ENCODE data around the gene SDR39U1. TPM values are rescaled to one million over a fixed set of nuclear protein-coding genes. Genes with fewer than 3 reads are reported as not detected.
"Not testable (repeated sequence)": the region's sequence is repeated elsewhere in the genome, so short reads cannot be mapped to it uniquely, and the experiment has no call there.

SDR39U1 gene
- total RNA-seq: 100 to 1,000 TPM; 102 to 109 TPM
- polyA plus RNA-seq: 10 to 100 TPM; 43.2 to 56.8 TPM

DNA sequence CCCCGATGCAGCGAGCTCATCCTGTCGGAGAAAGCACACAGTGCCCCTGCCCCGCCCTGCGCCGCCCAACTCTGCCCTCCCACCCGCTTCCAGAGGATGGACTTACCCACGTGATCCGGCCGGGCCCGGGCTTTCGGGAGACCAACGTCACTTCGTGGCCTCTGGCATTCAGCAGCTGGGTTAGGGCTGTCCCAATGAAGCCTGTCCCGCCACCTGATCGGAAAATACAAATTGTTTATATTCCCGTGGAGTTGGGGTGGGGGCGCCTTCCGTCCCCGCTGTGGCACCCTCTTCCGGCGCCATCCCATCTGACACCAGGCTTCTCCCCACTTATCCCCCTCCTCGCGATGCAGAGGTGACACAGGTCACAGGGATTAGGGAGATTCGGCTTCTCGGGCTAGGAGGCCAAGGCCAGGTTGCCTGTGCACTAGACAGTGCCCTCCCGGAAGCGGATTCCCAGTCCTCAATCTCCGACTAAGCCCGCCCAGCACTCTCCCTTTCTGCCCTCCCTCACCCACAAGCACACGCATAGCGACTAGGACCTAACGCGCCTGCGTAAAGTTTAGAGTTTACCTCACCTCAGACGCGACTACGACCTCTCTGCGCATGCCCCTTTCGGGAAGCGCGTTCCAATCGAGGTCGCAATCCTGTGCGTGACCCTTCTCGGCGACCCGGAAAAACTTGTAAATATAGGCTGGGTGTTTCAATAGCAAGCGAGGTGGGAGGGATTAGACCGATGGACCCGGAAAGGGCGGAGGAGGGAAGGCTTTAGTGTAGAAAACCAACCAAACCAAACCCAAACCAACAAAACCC is at the start of gene SDR39U1:
SDR39U1 (minus strand) TSS at position 537 of the 813 bp plus-strand sequence; CDS start at position 530, 7 bp downstream.
- peak within 1 kb of the TSS; percentile 87 to 97 (median 92) for H3K4me3 Mint-ChIP-seq
- Histone ChIP-seq H3K9me3 (ENCODE audit: control insufficient read depth in 1 of 2, low read length in 2 of 2) (no peaks in the 10 kb centered on the region), H3K4me3 (ENCODE audit: low read length in 2 of 2) (peak within 1 kb of the TSS; percentile 73 to 85), H3K4me1 (ENCODE audit: insufficient read depth, low read length) (peaks cover 27% of the 10 kb centered on the region), H3K36me3 (ENCODE audit: insufficient read depth, low read length) (peaks cover 31% of the 10 kb centered on the region), H3K27ac (ENCODE audit: low read depth, low read length) (peak within 1 kb of the TSS; percentile 93), H3K27me3 (ENCODE audit: insufficient read depth, low read length) (no peaks in the 10 kb centered on the region)
- H3K9me3 Mint-ChIP-seq: peaks cover 0 to 2% (median 0%) of the 10 kb centered on the region in 8 donors
- peak; percentile 95 to 99 (median 98) for DNase-seq
- peaks cover 14 to 45% of the 10 kb centered on the region in 2 donors for H3K36me3 Mint-ChIP-seq
- ChIA-PET CTCF (ENCODE audit: partially characterized antibody) (interaction anchor here (0.7 to 24.1 kb wide), 8 partner anchors 11 to 247 kb away, joined by 3 to 791 read pairs (median 4); partner anchors contain the start of genes ADCY4, CBLN3, KHNYN and RIPK3), POLR2A (ENCODE audit: partially characterized antibody) (interaction anchor here (0.7 to 9.9 kb wide), 23 partner anchors 11 to 1121 kb away, joined by 3 to 215 read pairs (median 5); partner anchors contain the start of genes ADCY4, CBLN3, CHMP4A and CIDEB)
- intact Hi-C loops (cut with micrococcal nuclease): loop anchor here (1.0 to 10.0 kb wide), 7 partner anchors 13 to 978 kb away; partner anchors contain the start of genes CBLN3, GMPR2, KHNYN and MDP1
- H3K27me3 Mint-ChIP-seq: no peaks in the 10 kb centered on the region
- peaks cover 20 to 57% (median 41%) of the 10 kb centered on the region in 4 donors for H3K4me1 Mint-ChIP-seq
- peak within 1 kb of the TSS; percentile 93 to 99 (median 99) for H3K27ac Mint-ChIP-seq

DNA sequence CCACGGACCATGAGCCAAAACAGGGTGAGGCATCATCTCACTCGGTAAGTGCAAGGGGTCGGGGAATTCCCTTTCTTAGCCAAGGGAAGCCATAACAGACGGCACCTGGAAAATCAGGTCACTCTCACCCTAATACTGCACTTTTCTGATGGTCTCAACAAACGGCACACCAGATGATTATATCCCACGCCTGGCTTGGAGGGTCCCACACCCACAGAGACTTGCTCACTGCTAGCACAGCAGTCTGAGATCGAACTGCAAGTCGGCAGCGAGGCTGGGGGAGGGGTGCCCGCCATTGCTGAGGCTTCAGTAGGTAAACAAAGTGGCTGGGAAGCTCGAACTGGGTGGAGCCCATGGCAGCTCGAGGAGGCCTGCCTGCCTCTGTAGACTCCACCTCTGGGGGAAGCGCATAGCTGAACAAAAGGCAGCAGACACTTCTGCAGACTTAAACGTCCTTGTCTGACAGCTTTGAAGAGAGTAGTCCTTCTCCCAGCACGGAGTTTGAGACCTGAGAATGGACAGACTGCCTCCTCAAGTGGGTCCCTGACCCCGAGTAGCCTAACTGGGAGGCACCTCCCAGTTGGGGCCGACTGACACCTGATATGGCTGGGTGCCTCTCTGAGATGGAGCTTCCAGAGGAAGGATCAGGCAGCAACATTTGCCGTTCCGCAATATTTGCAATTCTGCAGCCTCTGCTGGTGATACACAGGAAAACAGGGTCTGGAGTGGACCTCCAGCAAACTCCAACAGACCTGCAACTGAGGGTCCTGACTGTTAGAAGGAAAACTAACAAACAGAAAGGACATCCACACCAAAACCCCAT is 49.2 kb upstream of the SDR39U1 start:
- H3K4me1 ChIP-seq (ENCODE audit: insufficient read depth, low read length); H3K27ac ChIP-seq (ENCODE audit: low read depth, low read length); H3K36me3 ChIP-seq (ENCODE audit: insufficient read depth, low read length); H3K4me3 ChIP-seq (ENCODE audit: low read length in 2 of 2); H3K4me3 Mint-ChIP-seq; H3K4me1 Mint-ChIP-seq; intact Hi-C loops (cut with micrococcal nuclease); H3K27me3 ChIP-seq (ENCODE audit: insufficient read depth, low read length); CTCF ChIA-PET (ENCODE audit: partially characterized antibody); H3K27ac Mint-ChIP-seq; H3K9me3 ChIP-seq (ENCODE audit: control insufficient read depth in 1 of 2, low read length in 2 of 2); DNase-seq; H3K27me3 Mint-ChIP-seq; H3K36me3 Mint-ChIP-seq: not testable (repeated sequence)
- POLR2A ChIA-PET (ENCODE audit: partially characterized antibody): interaction anchor here (0.7 kb wide), 1 partner anchor 75 kb away, joined by 3 read pairs; no protein-coding TSS in a partner anchor
- peaks cover 0 to 23% (median 1%) of the 10 kb centered on the region in 8 donors for H3K9me3 Mint-ChIP-seq

GRCh38 chr14:24483604-24484252 is 41.2 kb upstream of the SDR39U1 start:
- Histone ChIP-seq H3K4me3 (ENCODE audit: low read length in 2 of 2) (no peak overlapping the region), H3K36me3 (ENCODE audit: insufficient read depth, low read length) (no peaks in the 10 kb centered on the region), H3K27ac (ENCODE audit: low read depth, low read length) (no peak overlapping the region), H3K4me1 (ENCODE audit: insufficient read depth, low read length) (peaks cover 17% of the 10 kb centered on the region), H3K9me3 (ENCODE audit: control insufficient read depth in 1 of 2, low read length in 2 of 2) (no peaks in the 10 kb centered on the region), H3K27me3 (ENCODE audit: insufficient read depth, low read length) (no peaks in the 10 kb centered on the region)
- DNase-seq: peak in 4 of 5 donors; percentile 17 to 35 (median 28)
- Mint-ChIP-seq H3K27ac (peak overlapping the region in 5 of 7 donors; percentile 19 to 88 (median 79)), H3K4me3 (peak overlapping the region in 4 of 8 donors; percentile 1 to 50 (median 32)), H3K36me3 (no peaks in the 10 kb centered on the region), H3K4me1 (peaks cover 0 to 29% (median 20%) of the 10 kb centered on the region in 4 donors), H3K27me3 (no peaks in the 10 kb centered on the region), H3K9me3 (peaks cover 0 to 1% (median 0%) of the 10 kb centered on the region in 8 donors)
- POLR2A ChIA-PET (ENCODE audit: partially characterized antibody): interaction anchor here (1.5 to 3.5 kb wide), 3 partner anchors 43 to 190 kb away, joined by 4 to 17 read pairs (median 9); partner anchors contain the start of gene SDR39U1
- CTCF ChIA-PET (ENCODE audit: partially characterized antibody): interaction anchor here (0.7 to 3.4 kb wide), 11 partner anchors 9 to 226 kb away, joined by 3 to 14 read pairs (median 4); no protein-coding TSS in a partner anchor
- intact Hi-C loops (cut with micrococcal nuclease): loop anchor here (5.0 kb wide), 1 partner anchor 649 kb away; no protein-coding TSS in a partner anchor

- ChIA-PET POLR2A (ENCODE audit: partially characterized antibody) (interaction anchor here (3.5 kb wide), 1 partner anchor 42 kb away, joined by 17 read pairs; the partner anchor contains the start of gene SDR39U1), CTCF (ENCODE audit: partially characterized antibody) (interaction anchor here (0.9 to 3.4 kb wide), 9 partner anchors 8 to 199 kb away, joined by 3 to 14 read pairs (median 4); no protein-coding TSS in a partner anchor)
- not testable (repeated sequence) for H3K4me3 ChIP-seq (ENCODE audit: low read length in 2 of 2); H3K9me3 ChIP-seq (ENCODE audit: control insufficient read depth in 1 of 2, low read length in 2 of 2); H3K27me3 ChIP-seq (ENCODE audit: insufficient read depth, low read length); H3K27me3 Mint-ChIP-seq; DNase-seq; H3K36me3 Mint-ChIP-seq; H3K9me3 Mint-ChIP-seq; H3K4me3 Mint-ChIP-seq; H3K27ac ChIP-seq (ENCODE audit: low read depth, low read length); H3K36me3 ChIP-seq (ENCODE audit: insufficient read depth, low read length)
- peaks cover 17% of the 10 kb centered on the region for H3K4me1 ChIP-seq (ENCODE audit: insufficient read depth, low read length)
- Mint-ChIP-seq H3K27ac (peak overlapping the region in 2 of 7 donors; percentile 2 to 19), H3K4me1 (peaks cover 0 to 29% (median 20%) of the 10 kb centered on the region in 4 donors)
- intact Hi-C loops (cut with micrococcal nuclease): loop anchor here (5.0 kb wide), 1 partner anchor 650 kb away; no protein-coding TSS in a partner anchor
These were observed 40.2 kb upstream of the SDR39U1 start for GRCh38 chr14:24482699-24483303.

DNA sequence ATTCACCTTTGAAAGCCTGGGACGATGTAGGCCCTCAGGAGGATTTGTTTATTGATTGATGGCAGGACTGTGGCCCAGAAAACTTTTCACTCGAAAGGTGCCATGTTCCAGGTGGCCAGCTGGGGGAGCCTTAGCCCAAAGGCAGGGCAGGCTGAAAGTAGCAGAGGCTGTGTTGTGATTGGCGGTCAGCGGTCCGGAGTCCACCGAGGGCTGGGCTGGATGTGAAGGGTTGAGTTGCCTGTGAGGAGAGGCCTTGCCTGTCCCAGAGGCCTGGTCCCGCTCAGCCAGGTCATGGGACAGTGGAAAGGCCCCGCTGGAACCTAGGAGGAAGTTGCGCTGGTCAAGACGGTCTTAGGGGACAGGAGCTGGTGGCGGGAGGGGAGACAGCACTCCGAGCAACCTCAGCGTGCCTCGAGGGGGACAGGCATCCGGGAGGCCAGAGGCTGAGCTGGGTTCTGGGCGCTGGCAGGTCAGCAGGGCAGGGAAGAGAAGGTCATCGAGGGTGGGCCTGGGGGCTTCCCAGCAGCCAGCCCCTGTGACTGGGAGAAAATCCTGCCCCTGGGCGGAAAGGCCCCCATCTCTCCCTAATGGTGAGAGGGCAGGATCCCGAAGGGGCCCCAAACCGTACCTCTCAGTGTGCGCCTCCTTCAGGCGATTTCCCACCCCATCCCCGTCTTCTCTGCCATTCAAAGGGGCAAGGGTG is 39.2 kb upstream of the SDR39U1 start:
- CTCF ChIA-PET (ENCODE audit: partially characterized antibody): interaction anchor here (0.6 to 3.4 kb wide), 15 partner anchors 9 to 653 kb away, joined by 3 to 14 read pairs (median 4); no protein-coding TSS in a partner anchor
- H3K9me3 Mint-ChIP-seq: peaks cover 0 to 2% (median 0%) of the 10 kb centered on the region in 8 donors
- peak overlapping the region in 4 of 7 donors; percentile 4 to 57 (median 26) for H3K27ac Mint-ChIP-seq
- Histone ChIP-seq H3K4me3 (ENCODE audit: low read length in 2 of 2) (no peak overlapping the region), H3K4me1 (ENCODE audit: insufficient read depth, low read length) (peaks cover 17% of the 10 kb centered on the region), H3K27ac (ENCODE audit: low read depth, low read length) (no peak overlapping the region), H3K27me3 (ENCODE audit: insufficient read depth, low read length) (no peaks in the 10 kb centered on the region), H3K36me3 (ENCODE audit: insufficient read depth, low read length) (no peaks in the 10 kb centered on the region), H3K9me3 (ENCODE audit: control insufficient read depth in 1 of 2, low read length in 2 of 2) (no peaks in the 10 kb centered on the region)
- no peaks in the 10 kb centered on the region for H3K27me3 Mint-ChIP-seq
- peaks cover 0 to 5% of the 10 kb centered on the region in 2 donors for H3K36me3 Mint-ChIP-seq
- DNase-seq: peak in 4 of 5 donors; percentile 18 to 38 (median 25)
- peaks cover 0 to 29% (median 20%) of the 10 kb centered on the region in 4 donors for H3K4me1 Mint-ChIP-seq
- POLR2A ChIA-PET (ENCODE audit: partially characterized antibody): interaction anchor here (3.5 kb wide), 1 partner anchor 41 kb away, joined by 17 read pairs; the partner anchor contains the start of gene SDR39U1
- intact Hi-C loops (cut with micrococcal nuclease): loop anchor here (2.0 to 5.0 kb wide), 2 partner anchors 197 to 651 kb away; no protein-coding TSS in a partner anchor
- peak overlapping the region in 5 of 8 donors; percentile 38 to 61 (median 51) for H3K4me3 Mint-ChIP-seq

Measured in CD4-positive, alpha-beta memory T cell (primary cell).